GM21390 (cell line): ENCODE measurements around the gene MNX1.

Source experiments
- ATAC-seq: cut with Tn5 transposase; IDR thresholded peaks from one replicate; pipeline ENCODE4 v1.9.1; 2021; ENCODE audit not compliant: unreplicated experiment

MNX1 gene

GRCh38 chr7:157003756-157004520 lies 6.5 kb downstream of the MNX1 start:
- ATAC-seq, result no peak

GRCh38 chr7:157003445-157003755 lies 7.1 kb downstream of the MNX1 start:
- no peak for ATAC-seq

DNA sequence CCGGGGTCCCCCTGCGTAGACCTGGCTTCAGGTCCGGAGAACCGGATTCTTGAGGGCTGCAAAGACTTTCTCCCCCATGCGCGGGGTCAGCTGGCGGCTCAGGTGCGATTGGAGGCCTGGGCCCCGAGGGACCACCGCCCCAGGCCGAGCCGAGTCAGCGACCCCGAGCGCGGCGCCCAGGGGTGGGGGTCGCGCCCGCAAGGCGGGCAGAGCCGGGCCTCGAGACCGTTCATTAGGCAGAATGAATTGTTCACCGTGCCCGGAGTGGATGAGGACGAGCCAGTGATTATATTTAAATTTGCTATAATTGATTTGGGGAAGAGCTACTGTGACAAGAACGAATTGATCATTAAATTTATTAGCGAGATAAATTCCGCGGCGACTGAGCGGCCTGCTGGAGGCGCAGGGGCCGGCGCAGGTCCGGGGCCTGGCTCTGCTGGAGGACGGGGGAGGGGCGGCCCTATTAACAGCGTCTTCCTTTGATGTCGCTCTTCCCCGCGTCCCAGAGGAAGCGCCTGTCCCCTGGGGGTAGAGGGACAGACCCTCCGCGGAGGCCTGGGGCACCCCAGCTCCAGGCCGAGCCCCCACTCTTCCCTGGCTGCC lies 7.5 kb downstream of the MNX1 start:
- ATAC-seq, result no peak

GRCh38 chr7:157001920-157002818 lies 8.3 kb downstream of the MNX1 start:
- no peak for ATAC-seq

GRCh38 chr7:157000741-157001653 lies 9.5 kb downstream of the MNX1 start:
- no peak for ATAC-seq

DNA sequence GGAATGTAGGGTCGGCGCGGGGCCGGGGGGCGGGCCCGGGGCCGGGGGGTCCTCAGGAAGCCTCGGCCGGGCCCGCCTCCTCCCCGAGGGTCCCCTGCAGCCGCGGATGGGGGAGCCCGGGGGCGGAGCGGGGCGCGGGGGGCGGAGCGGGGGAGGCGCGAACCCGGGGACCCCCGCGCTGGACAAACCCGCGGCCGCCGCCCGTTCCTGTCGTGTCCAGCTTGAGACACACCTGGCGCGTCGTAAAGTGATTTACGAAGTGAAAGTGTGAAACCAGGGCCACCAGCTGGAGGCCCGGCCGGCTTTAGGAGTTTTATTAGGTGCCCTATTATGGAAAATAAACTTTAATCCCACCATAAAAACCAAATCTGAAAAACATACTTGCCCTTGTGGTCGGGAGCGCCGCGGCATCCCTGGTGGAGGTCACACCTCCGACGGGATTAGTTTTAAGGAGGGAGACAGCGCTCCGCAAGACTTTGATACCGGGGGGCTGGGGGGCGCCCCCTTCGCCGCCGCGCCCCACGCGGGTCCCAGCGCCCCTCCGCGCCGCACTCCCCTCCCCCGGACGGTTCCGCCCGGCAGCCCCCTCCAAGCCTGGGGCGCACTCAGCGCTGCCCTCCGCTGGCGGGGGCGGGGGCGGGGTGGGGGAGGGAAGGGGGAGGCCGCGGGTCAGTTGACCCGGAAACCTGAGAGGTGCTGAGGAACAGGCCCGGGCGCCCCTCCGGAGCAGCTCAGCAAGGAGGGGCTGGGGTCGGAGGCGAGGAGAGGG lies 10.3 kb downstream of the MNX1 start:
- no peak for ATAC-seq

GRCh38 chr7:156998988-156999957 lies 11.2 kb downstream of the MNX1 start:
- no peak for ATAC-seq

GRCh38 chr7:156994417-156994816 lies 16.0 kb downstream of the MNX1 start:
- no peak for ATAC-seq

DNA sequence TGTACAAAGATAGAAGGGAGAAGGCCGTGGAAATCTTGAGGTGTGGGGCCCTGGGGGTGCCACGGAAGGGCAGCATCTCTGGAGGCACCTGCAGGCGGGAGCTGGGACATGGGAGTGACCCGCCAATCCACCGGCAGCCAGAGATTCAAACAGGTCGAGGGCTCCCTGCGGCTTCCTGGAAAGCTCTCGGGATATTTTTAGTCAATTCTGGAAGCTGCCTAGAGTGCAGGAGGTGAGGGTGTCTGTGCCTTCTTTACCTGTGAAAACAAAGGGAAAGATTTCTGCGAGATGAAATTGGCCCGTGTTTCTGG lies 16.6 kb downstream of the MNX1 start:
- no peak for ATAC-seq

GRCh38 chr7:156993021-156993924 lies 17.2 kb downstream of the MNX1 start:
- ATAC-seq, result no peak

DNA sequence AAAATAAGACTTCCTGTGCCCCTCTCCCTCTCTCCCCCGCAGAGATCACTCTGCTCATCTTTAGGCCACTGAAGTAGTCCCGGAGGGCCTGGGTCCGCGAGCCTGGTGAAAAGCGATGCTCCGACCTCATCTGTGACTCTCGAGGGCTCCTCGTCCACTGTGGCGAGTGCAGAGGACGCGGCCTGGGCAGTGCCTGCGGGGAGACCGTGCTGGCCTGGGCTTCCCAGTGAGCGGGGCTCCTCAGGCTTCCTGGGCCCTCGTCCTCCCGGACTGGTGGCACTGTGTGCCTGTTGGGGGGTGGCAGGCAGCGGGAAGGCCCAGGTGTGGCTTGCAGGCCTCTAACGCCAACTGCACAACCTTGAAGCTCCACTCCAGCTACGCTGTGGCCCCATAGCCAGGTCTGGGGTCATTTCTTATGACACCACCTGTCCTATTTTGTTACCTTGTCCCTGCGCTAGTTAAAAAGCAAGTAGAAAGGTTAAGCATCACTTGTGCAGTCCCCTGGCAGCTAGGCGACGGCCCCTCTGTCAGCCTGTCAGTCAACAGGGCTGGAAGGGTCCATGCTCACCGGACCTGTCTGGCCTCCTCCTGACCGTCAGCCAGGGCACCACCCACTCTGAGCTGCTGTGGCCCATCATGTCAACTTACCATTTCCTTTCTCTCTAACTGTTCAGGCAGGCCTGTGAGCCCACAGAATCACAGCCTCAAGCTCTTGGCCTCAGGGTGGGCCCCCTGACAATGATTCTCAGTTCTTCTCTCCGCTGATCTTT lies 20.5 kb downstream of the MNX1 start:
- ATAC-seq, result no peak

GRCh38 chr7:156988343-156989185 lies 21.9 kb downstream of the MNX1 start:
- no peak for ATAC-seq

DNA sequence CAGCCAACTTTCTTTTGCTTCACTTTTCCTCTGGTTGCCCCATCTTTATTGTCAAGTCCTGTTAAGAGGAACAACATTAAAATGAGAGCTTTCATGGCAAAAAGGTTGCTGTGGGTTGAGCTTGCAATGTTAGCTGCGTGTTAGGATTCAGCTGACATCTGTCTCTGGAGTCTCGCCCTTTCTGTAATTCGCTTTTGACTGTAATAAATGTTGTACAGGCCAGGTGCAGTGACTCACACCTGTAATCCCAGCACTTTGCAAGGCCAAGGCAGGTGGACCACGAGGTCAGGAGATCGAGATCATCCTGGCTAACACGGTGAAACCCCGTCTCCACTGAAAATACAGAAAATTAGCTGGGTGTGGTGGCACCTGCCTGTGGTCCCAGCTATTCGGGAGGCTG lies 24.1 kb downstream of the MNX1 start:
- ATAC-seq, result no peak

DNA sequence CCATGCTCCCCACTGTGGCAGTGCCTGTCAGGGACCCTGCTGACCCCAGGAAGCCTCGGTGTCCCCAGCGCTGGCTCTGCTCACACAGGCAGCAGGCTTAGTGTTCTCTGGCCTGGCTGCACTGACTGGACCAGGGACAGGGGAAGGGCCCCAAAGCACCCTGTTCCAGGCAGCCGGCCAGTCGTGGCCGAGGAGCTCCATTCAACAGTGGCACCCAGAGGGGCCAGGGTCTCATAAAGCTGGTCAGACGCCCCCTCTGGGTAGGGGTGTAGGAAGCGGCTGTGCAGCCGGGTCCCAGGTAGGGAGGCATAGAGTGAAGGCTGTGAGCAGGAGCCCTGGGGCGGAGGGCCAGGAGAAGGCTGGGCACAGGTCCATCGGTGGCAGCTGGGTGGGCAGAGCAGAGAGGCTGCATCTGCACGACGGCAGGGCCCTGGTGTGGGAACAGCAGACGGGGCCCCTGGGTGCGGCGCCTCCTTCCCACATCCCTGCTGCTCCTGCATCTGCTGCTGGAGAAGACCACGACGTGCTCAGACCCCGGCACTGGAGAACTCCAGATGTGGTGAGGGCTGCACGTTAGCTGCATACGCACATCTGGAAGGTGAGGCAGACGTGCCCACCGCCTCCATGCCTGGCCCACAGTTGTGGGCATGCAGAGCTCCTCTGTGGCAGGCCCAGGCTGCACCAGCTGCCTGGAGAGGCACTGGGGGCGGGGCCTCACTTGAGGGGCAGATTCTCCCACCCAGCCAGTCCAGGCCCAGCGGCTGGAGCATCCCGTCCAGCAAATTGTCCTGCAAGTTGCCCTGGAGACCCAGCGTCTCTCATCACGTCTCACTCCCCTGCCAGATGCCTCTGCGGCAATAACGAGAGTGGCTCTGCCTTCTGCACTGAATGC lies 25.1 kb downstream of the MNX1 start:
- no peak for ATAC-seq

- no peak for ATAC-seq
Observed at GRCh38 chr7:156984174-156984891, 26.1 kb downstream of the MNX1 start.
